Heart left ventricle (tissue), 16 donors: ENCODE data around the gene KREMEN1. TPM values are rescaled to one million over a fixed set of nuclear protein-coding genes. Genes with fewer than 3 reads are reported as not detected.

Source experiments
- ATAC-seq, 4 donors: fragments of 200-7000 bp; cut with Tn5 transposase; one replicate each; pipeline ENCODE4 v1.9.1; 2020 to 2022; ENCODE audit warnings: moderate library complexity in 4 of 4, mild to moderate bottlenecking in 3 of 4, moderate number of reproducible peaks in 1 of 4
- DNase-seq, 5 donors: peaks; one replicate each; pipeline ENCODE4 v3.0.0-alpha.2; 2020
- H3K27ac ChIP-seq, 12 donors: fragments of 200-600 bp; sonication (generic) in 4 of 12; one replicate each; pipeline versions ENCODE4 v1.5.0 to v1.8.0; 2016 to 2022; ENCODE audit warnings: mild to moderate bottlenecking in 2 of 12
- H3K27me3 ChIP-seq, 9 donors: fragments of 200-600 bp; sonication (generic) in 2 of 9; one replicate each; pipeline versions ENCODE4 v1.5.1 to v1.8.0; 2016 to 2022; ENCODE audit warnings: mild to moderate bottlenecking in 3 of 9
- H3K36me3 ChIP-seq, 9 donors: fragments of 200-600 bp; sonication (generic) in 2 of 9; one replicate each; pipeline versions ENCODE4 v1.5.0 to v1.8.0; 2018 to 2022; ENCODE audit warnings: mild to moderate bottlenecking in 2 of 9
- H3K4me1 ChIP-seq, 12 donors: fragments of 200-600 bp; sonication (generic) in 4 of 12; one replicate each; pipeline versions ENCODE4 v1.5.0 to v1.8.0; 2016 to 2022; ENCODE audit warnings: mild to moderate bottlenecking in 3 of 12
- H3K4me3 ChIP-seq, 12 donors: fragments of 200-600 bp; sonication (generic) in 4 of 12; one replicate each; pipeline versions ENCODE4 v1.5.0 to v1.8.0; 2017 to 2022; ENCODE audit warnings: mild to moderate bottlenecking in 9 of 12, moderate library complexity in 4 of 12
- H3K9me3 ChIP-seq, 12 donors: fragments of 200-600 bp; sonication (generic) in 4 of 12; one replicate each; pipeline versions ENCODE4 v1.5.0 to v1.8.0; 2016 to 2022; ENCODE audit warnings: mild to moderate bottlenecking in 1 of 12
- POLR2A ChIP-seq, 2 donors: fragments of 450-650 bp; IDR thresholded peaks; one replicate each; pipeline ENCODE4 v1.6.1; 2017; ENCODE audit warnings: antibody characterized with exemption in 2 of 2, mild to moderate bottlenecking in 2 of 2, moderate library complexity in 2 of 2
- WGBS, 4 donors: extraction: QIAGEN DNeasy Blood & Tissue Kit in 2 of 4; methylation state at CpG; one replicate each; pipeline versions ENCODE4 v1.1.5 to v1.1.7; 2013 to 2018; 5-methylcytosine and 5-hydroxymethylcytosine counted together
- intact Hi-C, 10 donors: fragments of 100-400 bp; cut with DNase I; formaldehyde crosslinking; loops; one replicate each; pipeline versions ENCODE4 v1.11.1 to v1.14.2; 2022
- polyA plus RNA-seq, 2 donors: library from polyadenylated mRNA; stranded (reverse); fragments of 200-250 nt; gene quantifications; one replicate each; pipeline ENCODE4 v1.2.3, GENCODE V29; 2013
- total RNA-seq, 9 donors: library from RNA; depleted of rRNA in 2 of 9; stranded (reverse); fragments of >200 nt in 2 of 9; fragmentation: NEBNext Ultra II Directional in 3 of 9; extraction: Animal tissue kit (Norgen Biotek cat#: 25700) in 3 of 9; gene quantifications; one replicate each; pipeline versions ENCODE4 v1.1.0 to v1.2.4, GENCODE V29; 2016 to 2023
- TF ChIP-seq, protein P1 (sequence below), 12 donors: fragments of 200-600 bp; sonication (generic) in 4 of 12; IDR thresholded peaks; one replicate each; pipeline versions ENCODE4 v1.5.0 to v1.8.0; 2018 to 2022; ENCODE audit warnings: antibody characterized with exemption in 12 of 12, mild to moderate bottlenecking in 5 of 12
- donor health status: ischemic (EF 13 %, LVEDD 7.1; RV severe dilation, severe dysfunction).
- donor health status: healthy with polysubstance abuse.
- donor health status: DM: no; HTN: yes; CAD: no.
- donor health status: DM: no; HTN: no; CAD: no.
- donor health status: ischemic (EF 25% LVEDD 6.9; RV normal size, moderate dysfunction).
- donor health status: ischemic (EF 25% LVEDD 5.7; RV mildly dilated, moderate dysfunction).
- donor health status: healthy.
- donor health status: DM: yes; HTN: yes; CAD: no.
- donor health status: ischemic (EF 35%, LVEDD 5.7; RV mildly dilated, moderate dysfunction).
- donor health status: nonischemic (EF 11% LVEDD 7.7; RV severe dilation, severe dysfunction).
- donor health status: DM: yes; HTN: yes; CAD: no.
- donor health status: PGD.
- donor health status: ischemic (EF 29% LVEDD 5.4; RV normal size, mild dysfunction).
- donor health status: nonischemic (EF 23%, LVEDD 6.1; RV moderate dilation, normal function).

KREMEN1 gene
- total and polyA plus RNA-seq, 11 donors, result 24.3 to 67.8 (median 36.4) TPM

DNA sequence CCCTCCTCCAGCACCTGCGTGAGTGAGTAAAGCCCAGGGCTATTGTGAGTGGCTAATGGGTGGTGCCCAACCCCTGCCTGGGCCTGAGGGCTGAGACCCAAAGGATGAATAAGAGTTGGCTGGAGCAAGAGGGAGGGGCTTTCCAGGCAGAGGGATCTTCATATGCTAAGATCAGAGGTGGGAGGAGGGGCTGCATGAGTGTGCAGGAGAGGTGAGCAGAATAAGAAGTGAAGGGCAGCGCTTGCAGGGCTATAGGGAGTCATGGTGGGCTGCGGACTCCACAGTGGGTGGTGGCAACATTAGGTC, 136.7 kb downstream of the KREMEN1 start:
- intact Hi-C loops, result loop anchor here in 1 of 10 donors (5.0 kb wide), 1 partner anchor 33 kb away; no protein-coding TSS in a partner anchor

DNA sequence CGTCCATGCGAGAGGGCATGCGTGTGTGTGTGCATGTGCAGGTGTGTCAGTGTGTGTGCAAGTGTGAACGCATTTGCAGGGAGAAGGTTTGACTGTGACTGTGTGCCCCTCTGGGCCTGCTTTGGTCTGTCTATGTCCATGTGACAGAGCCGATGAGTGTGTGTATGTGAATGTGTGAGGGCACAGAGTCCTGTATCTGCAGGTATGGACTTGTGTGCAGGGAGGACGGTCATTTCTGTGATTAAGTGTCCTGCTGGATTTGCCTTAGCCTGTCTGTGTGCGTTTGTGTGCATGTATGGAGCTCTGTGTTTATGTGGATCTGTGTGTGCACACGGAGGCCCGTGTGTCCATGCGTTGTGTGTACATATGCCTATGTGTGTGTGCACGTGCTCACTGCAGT, 138.2 kb downstream of the KREMEN1 start:
- no peak for TF ChIP-seq POLR2A (IDR thresholded peaks at IDR 0.05)
- TF ChIP-seq, protein P1, sequence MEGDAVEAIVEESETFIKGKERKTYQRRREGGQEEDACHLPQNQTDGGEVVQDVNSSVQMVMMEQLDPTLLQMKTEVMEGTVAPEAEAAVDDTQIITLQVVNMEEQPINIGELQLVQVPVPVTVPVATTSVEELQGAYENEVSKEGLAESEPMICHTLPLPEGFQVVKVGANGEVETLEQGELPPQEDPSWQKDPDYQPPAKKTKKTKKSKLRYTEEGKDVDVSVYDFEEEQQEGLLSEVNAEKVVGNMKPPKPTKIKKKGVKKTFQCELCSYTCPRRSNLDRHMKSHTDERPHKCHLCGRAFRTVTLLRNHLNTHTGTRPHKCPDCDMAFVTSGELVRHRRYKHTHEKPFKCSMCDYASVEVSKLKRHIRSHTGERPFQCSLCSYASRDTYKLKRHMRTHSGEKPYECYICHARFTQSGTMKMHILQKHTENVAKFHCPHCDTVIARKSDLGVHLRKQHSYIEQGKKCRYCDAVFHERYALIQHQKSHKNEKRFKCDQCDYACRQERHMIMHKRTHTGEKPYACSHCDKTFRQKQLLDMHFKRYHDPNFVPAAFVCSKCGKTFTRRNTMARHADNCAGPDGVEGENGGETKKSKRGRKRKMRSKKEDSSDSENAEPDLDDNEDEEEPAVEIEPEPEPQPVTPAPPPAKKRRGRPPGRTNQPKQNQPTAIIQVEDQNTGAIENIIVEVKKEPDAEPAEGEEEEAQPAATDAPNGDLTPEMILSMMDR (IDR thresholded peaks at IDR 0.05), result no peak
- intact Hi-C loops, result no loop called here
- Histone ChIP-seq H3K27me3 (peaks cover 0 to 15% (median 0%) of the 10 kb centered on the region in 9 donors), H3K4me1 (peaks cover 0 to 9% (median 4%) of the 10 kb centered on the region in 12 donors), H3K9me3 (no peaks in the 10 kb centered on the region), H3K36me3 (no peaks in the 10 kb centered on the region), H3K27ac (no peak overlapping the region), H3K4me3 (no peak overlapping the region)
- ATAC-seq (no peak), DNase-seq (peak in 1 of 5 donors; percentile 26)
- 91 to 94% (median 92%) methylated on average over 10 to 11 of the region's 11 CpGs for WGBS, 4 donors

More for the DNA sequence above, 136.7 kb downstream of the KREMEN1 start:
- TF ChIP-seq, protein P1 (IDR thresholded peaks at IDR 0.05), result no peak
- no peak for TF ChIP-seq POLR2A (IDR thresholded peaks at IDR 0.05)
- DNase-seq (no peak), ATAC-seq (no peak)
- H3K9me3 ChIP-seq, result no peaks in the 10 kb centered on the region
- peaks cover 0 to 14% (median 5%) of the 10 kb centered on the region in 12 donors for H3K4me1 ChIP-seq
- no peak overlapping the region for H3K27ac ChIP-seq
- no peak overlapping the region for H3K4me3 ChIP-seq
- peaks cover 0 to 17% (median 0%) of the 10 kb centered on the region in 9 donors for H3K27me3 ChIP-seq
- 89 to 99% (median 95%) methylated on average over 3 of the region's 3 CpGs for WGBS, 4 donors
- H3K36me3 ChIP-seq, result no peaks in the 10 kb centered on the region

DNA sequence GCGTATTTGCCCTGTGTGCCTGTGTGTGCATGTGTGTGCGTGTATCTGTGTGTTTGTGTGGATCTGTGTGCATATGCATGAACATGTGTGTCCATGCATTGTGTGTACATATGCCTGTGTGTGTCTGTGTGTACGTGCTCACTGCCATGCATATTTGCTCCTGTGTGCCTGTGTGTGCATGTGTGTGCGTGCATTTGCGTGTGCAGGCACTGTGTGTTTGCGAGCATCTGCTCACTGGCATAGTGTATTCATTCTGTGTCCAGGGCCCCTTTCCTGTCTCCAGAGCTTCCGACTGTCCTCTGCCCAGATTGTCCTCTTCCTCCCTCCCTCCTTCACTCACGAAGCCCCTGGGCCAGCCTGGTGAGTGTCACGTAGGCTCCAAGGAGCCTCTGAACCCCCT, 138.6 kb downstream of the KREMEN1 start:
- no peak for TF ChIP-seq POLR2A (IDR thresholded peaks at IDR 0.05)
- TF ChIP-seq, protein P1 (IDR thresholded peaks at IDR 0.05), result no peak

DNA sequence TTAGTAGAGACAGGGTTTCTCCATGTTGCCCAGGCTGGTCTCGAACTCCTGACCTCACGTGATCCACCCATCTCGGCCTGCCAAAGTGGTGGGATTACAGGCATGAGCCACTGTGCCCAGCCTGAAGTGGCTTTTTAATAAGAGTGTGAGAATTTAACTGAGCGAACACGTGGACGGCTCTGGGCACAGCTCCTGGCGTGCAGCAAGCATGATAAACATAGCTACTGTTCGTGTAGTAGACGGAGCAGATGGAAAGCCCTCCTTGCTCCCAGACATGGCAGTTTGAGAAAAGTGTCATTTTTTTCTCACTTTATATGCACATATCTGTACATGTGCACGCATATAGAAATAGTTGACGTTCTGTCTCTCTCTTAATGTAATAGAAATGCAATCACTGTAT, 139.9 kb downstream of the KREMEN1 start:
- Histone ChIP-seq H3K9me3 (no peaks in the 10 kb centered on the region), H3K27me3 (no peaks in the 10 kb centered on the region), H3K27ac (no peak overlapping the region), H3K36me3 (no peaks in the 10 kb centered on the region), H3K4me1 (no peaks in the 10 kb centered on the region), H3K4me3 (no peak overlapping the region)
- intact Hi-C loops, result no loop called here
- ATAC-seq (peak in 2 of 4 donors; percentile 34 to 48), DNase-seq (peak in 1 of 5 donors; percentile 21)
- 71 to 82% (median 76%) methylated on average over 11 of the region's 11 CpGs for WGBS, 4 donors
- TF ChIP-seq POLR2A (IDR thresholded peaks at IDR 0.05), result no peak
- TF ChIP-seq, protein P1 (IDR thresholded peaks at IDR 0.05), result no peak

More for the DNA sequence above, 138.6 kb downstream of the KREMEN1 start:
- Histone ChIP-seq H3K9me3 (no peaks in the 10 kb centered on the region), H3K27me3 (peaks cover 0 to 11% (median 0%) of the 10 kb centered on the region in 9 donors), H3K4me1 (peaks cover 0 to 5% (median 0%) of the 10 kb centered on the region in 12 donors), H3K36me3 (no peaks in the 10 kb centered on the region), H3K27ac (no peak overlapping the region), H3K4me3 (no peak overlapping the region)
- ATAC-seq (no peak), DNase-seq (peak in 1 of 5 donors; percentile 18)
- intact Hi-C loops, result no loop called here
- whole genome bisulfite sequencing, 4 donors, result 94 to 96% (median 95%) methylated on average over 9 of the region's 9 CpGs
